H1 (cell line): ENCODE measurements around the gene CLPTM1L. TPM values are rescaled to one million over a fixed set of nuclear protein-coding genes. Genes with fewer than 3 reads are reported as not detected.

Experiments used
- CTCF ChIA-PET: fragments of 300-600 bp; sonication (Branson Sonifier 250); formaldehyde crosslinking; loops from one replicate; lab custom pipeline; 2021; ENCODE audit not compliant: partially characterized antibody; lab: Charles Lee
- POLR2A ChIA-PET: fragments of 300-600 bp; sonication (Branson Sonifier 250); formaldehyde crosslinking; loops from one replicate; lab custom pipeline; 2021; ENCODE audit warnings: inconsistent platforms; ENCODE audit not compliant: partially characterized antibody; lab: Charles Lee
- DNase-seq, 2 experiments: peaks; one replicate each; pipeline versions ENCODE4 v3.0.0 to v3.0.0-alpha.2; 2010 to 2022; ENCODE audit warnings: low spot score in 2 of 2, low read depth in 1 of 2, mixed read lengths in 1 of 2
- FAIRE-seq: peaks from 2 replicates; lab custom pipeline; 2011; peaks lifted over from hg19 to GRCh38; lab: Jason Lieb, UNC
- H2AFZ ChIP-seq: 2 replicates; pipeline ENCODE4 v1.8.1; 2012; ENCODE audit warnings: low read length, inconsistent platforms
- H2AK5ac ChIP-seq: 2 replicates; pipeline ENCODE4 v1.6.1; 2013; ENCODE audit warnings: low read depth, low read length
- H2BK120ac ChIP-seq: replicated peaks from 2 replicates; pipeline ENCODE3; 2013; ENCODE audit warnings: low read depth, low read length, inconsistent platforms
- H2BK12ac ChIP-seq: 2 replicates; pipeline ENCODE4 v1.6.1; 2013; ENCODE audit warnings: low read depth, low read length
- H2BK15ac ChIP-seq: 2 replicates; pipeline ENCODE4 v1.6.1; 2013; ENCODE audit warnings: low read length
- H2BK20ac ChIP-seq: 2 replicates; pipeline ENCODE4 v1.6.1; 2013; ENCODE audit warnings: low read length
- H2BK5ac ChIP-seq: 2 replicates; pipeline ENCODE4 v1.6.1; 2013; ENCODE audit warnings: low read depth, low read length
- H3K14ac ChIP-seq: 2 replicates; pipeline ENCODE4 v1.6.1; 2013; ENCODE audit warnings: inconsistent platforms; ENCODE audit not compliant: insufficient read length
- H3K18ac ChIP-seq: 2 replicates; pipeline ENCODE4 v1.6.1; 2013; ENCODE audit warnings: low read length; ENCODE audit errors: extremely low read depth
- H3K23ac ChIP-seq: 2 replicates; pipeline ENCODE4 v1.6.1; 2013; ENCODE audit warnings: inconsistent platforms; ENCODE audit not compliant: insufficient read length
- H3K23me2 ChIP-seq: 2 replicates; pipeline ENCODE4 v1.6.1; 2013; ENCODE audit warnings: low read depth, low read length
- H3K27ac ChIP-seq: 2 replicates; pipeline ENCODE4 v1.6.1; 2011; ENCODE audit warnings: low read depth, low read length, inconsistent platforms
- H3K27me3 ChIP-seq, 4 experiments: replicated peaks in 1 of 4; 1 replicate in 1 of 4; 2 replicates in 3 of 4; pipeline versions ENCODE4 v1.6.1 to v1.8.1; 2011 to 2013; ENCODE audit warnings: low read length in 3 of 4, mild to moderate bottlenecking in 3 of 4, inconsistent platforms in 2 of 4, mixed read lengths in 2 of 4, moderate library complexity in 1 of 4; ENCODE audit not compliant: control insufficient read depth in 3 of 4, insufficient read depth in 3 of 4; ENCODE audit errors: extremely low read depth in 1 of 4
- H3K36me3 ChIP-seq, 4 experiments: 2 replicates each; pipeline versions ENCODE4 v1.6.1 to v1.8.1; 2011 to 2013; ENCODE audit warnings: mild to moderate bottlenecking in 4 of 4, low read length in 3 of 4, moderate library complexity in 2 of 4, control low read depth in 1 of 4, inconsistent platforms in 1 of 4; ENCODE audit not compliant: insufficient read depth in 4 of 4, control insufficient read depth in 2 of 4
- H3K4ac ChIP-seq: replicated peaks from 2 replicates; pipeline ENCODE3; 2013; ENCODE audit warnings: low read length, low read depth, mixed read lengths, inconsistent platforms; ENCODE audit not compliant: insufficient read length
- H3K4me1 ChIP-seq, 4 experiments: replicated peaks in 1 of 4; 1 replicate in 1 of 4; 2 replicates in 3 of 4; pipeline versions ENCODE4 v1.6.1 to v1.8.1; 2011 to 2013; ENCODE audit warnings: low read length in 3 of 4, inconsistent platforms in 2 of 4, mixed read lengths in 1 of 4; ENCODE audit not compliant: insufficient read depth in 4 of 4, control insufficient read depth in 3 of 4
- H3K4me2 ChIP-seq, 2 experiments: 2 replicates each; pipeline versions ENCODE4 v1.6.1 to v1.8.1; 2011 to 2013; ENCODE audit warnings: low read depth in 2 of 2, low read length in 2 of 2, control low read depth in 1 of 2, inconsistent platforms in 1 of 2, mild to moderate bottlenecking in 1 of 2; ENCODE audit not compliant: insufficient read depth in 1 of 2
- H3K4me3 ChIP-seq, 4 experiments: fragments of 200-600, 300-600 bp in 1 of 4; sonication (generic), shearing (Covaris generic), sonication (Bioruptor Twin) in 1 of 4; 2 replicates each; pipeline versions ENCODE4 v1.5.1 to v1.8.1; 2011 to 2016; ENCODE audit warnings: low read length in 4 of 4, low read depth in 3 of 4, control low read depth in 2 of 4, inconsistent platforms in 2 of 4, mild to moderate bottlenecking in 2 of 4, mixed read lengths in 1 of 4, moderate library complexity in 1 of 4; ENCODE audit not compliant: insufficient read depth in 2 of 4; ENCODE audit errors: extremely low read depth in 1 of 4
- H3K56ac ChIP-seq: replicated peaks from 2 replicates; pipeline ENCODE3; 2013; ENCODE audit warnings: low read depth, mild to moderate bottlenecking, mixed read lengths, low read length, inconsistent platforms; ENCODE audit not compliant: insufficient read length
- H3K79me1 ChIP-seq: 2 replicates; pipeline ENCODE4 v1.6.1; 2013; ENCODE audit warnings: low read depth, low read length, control low read depth
- H3K79me2 ChIP-seq, 2 experiments: 2 replicates each; pipeline versions ENCODE4 v1.6.1 to v1.8.1; 2012 to 2013; ENCODE audit warnings: low read length in 2 of 2, mild to moderate bottlenecking in 2 of 2, inconsistent platforms in 1 of 2; ENCODE audit not compliant: insufficient read depth in 2 of 2, control insufficient read depth in 1 of 2
- H3K9ac ChIP-seq, 4 experiments: replicated peaks in 1 of 4; 1 replicate in 1 of 4; 2 replicates in 3 of 4; pipeline versions ENCODE4 v1.6.1 to v1.8.1; 2011 to 2013; ENCODE audit warnings: low read depth in 3 of 4, low read length in 3 of 4, control low read depth in 2 of 4, mild to moderate bottlenecking in 2 of 4, moderate library complexity in 2 of 4, inconsistent platforms in 1 of 4; ENCODE audit errors: extremely low read depth in 1 of 4
- H3K9me3 ChIP-seq, 2 experiments: 2 replicates each; pipeline versions ENCODE4 v1.6.1 to v1.8.1; 2012 to 2013; ENCODE audit warnings: mild to moderate bottlenecking in 2 of 2, moderate library complexity in 2 of 2, control low read depth in 1 of 2, inconsistent platforms in 1 of 2, low read depth in 1 of 2, low read length in 1 of 2, mixed read lengths in 1 of 2; ENCODE audit not compliant: insufficient read depth in 2 of 2
- H4K20me1 ChIP-seq, 2 experiments: replicated peaks in 1 of 2; 2 replicates each; pipeline versions ENCODE3 to v1.8.1; 2011 to 2013; ENCODE audit warnings: inconsistent platforms in 2 of 2, low read length in 2 of 2, mild to moderate bottlenecking in 1 of 2; ENCODE audit not compliant: insufficient read depth in 2 of 2, control insufficient read depth in 1 of 2
- H4K5ac ChIP-seq: 2 replicates; pipeline ENCODE4 v1.6.1; 2013; ENCODE audit warnings: low read length, low read depth, mixed read lengths, inconsistent platforms; ENCODE audit not compliant: insufficient read length
- H4K8ac ChIP-seq: 2 replicates; pipeline ENCODE4 v1.8.0; 2013; ENCODE audit warnings: mild to moderate bottlenecking, moderate library complexity, low read length, inconsistent platforms; ENCODE audit not compliant: insufficient read depth; ENCODE audit errors: extremely low read depth
- H4K91ac ChIP-seq: replicated peaks from 2 replicates; pipeline ENCODE3; 2013; ENCODE audit warnings: low read length, mixed read lengths, inconsistent platforms; ENCODE audit not compliant: insufficient read length
- ATF3 ChIP-seq: IDR thresholded peaks from 2 replicates; pipeline ENCODE4 v1.6.1; 2011; ENCODE audit warnings: low read depth, mild to moderate bottlenecking, low read length; ENCODE audit not compliant: insufficient read depth
- NANOG ChIP-seq: IDR thresholded peaks from 2 replicates; pipeline ENCODE4 v1.6.1; 2011; ENCODE audit warnings: low read length, low read depth, mild to moderate bottlenecking, inconsistent platforms; ENCODE audit not compliant: insufficient read depth, poor library complexity, severe bottlenecking
- NRF1 ChIP-seq: IDR thresholded peaks from 2 replicates; pipeline ENCODE4 v1.6.1; 2011; ENCODE audit warnings: mild to moderate bottlenecking, low read depth, low read length, improper control_type of control experiment
- RAD21 ChIP-seq, 2 experiments: IDR thresholded peaks in 1 of 2; conservative IDR thresholded peaks in 1 of 2; 2 replicates each; pipeline ENCODE4 v1.6.1; 2011; ENCODE audit warnings: low read depth in 2 of 2, low read length in 2 of 2, improper control_type of control experiment in 1 of 2, inconsistent platforms in 1 of 2, mild to moderate bottlenecking in 1 of 2, moderate library complexity in 1 of 2
- TEAD4 ChIP-seq: IDR thresholded peaks from 2 replicates; pipeline ENCODE4 v1.6.1; 2012; ENCODE audit warnings: low read depth, low read length, inconsistent platforms, mixed read lengths
- WGBS, 2 experiments: shearing (Covaris generic) in 1 of 2; methylation state at CpG; one replicate each; pipeline versions ENCODE4 v1.1.6 to v1.1.7; 2013 to 2015; ENCODE audit warnings: low lambda C conversion rate in 2 of 2, mixed read lengths in 2 of 2, inconsistent platforms in 1 of 2, low coverage in 1 of 2, missing lambda C conversion rate in 1 of 2; ENCODE audit not compliant: insufficient replicate concordance in 2 of 2, insufficient coverage in 1 of 2, insufficient read length in 1 of 2; ENCODE audit errors: extremely low coverage in 1 of 2, missing lambda C conversion rate in 1 of 2; 5-methylcytosine and 5-hydroxymethylcytosine counted together
- polyA plus RNA-seq, 7 experiments: library from polyadenylated mRNA; depleted of rRNA in 3 of 7; stranded (reverse) in 5 of 7; unstranded in 2 of 7; fragments of >200 nt in 5 of 7; fragments of 200-250 nt in 2 of 7; gene quantifications; 1 replicate in 5 of 7; 2 replicates in 1 of 7; 4 replicates in 1 of 7; pipeline versions ENCODE4 v1.2.1 to v1.2.3, GENCODE V29; 2011 to 2013; ENCODE audit warnings: missing spikeins in 2 of 7, mixed read lengths in 2 of 7
- total RNA-seq: library from RNA; stranded (reverse); fragmentation: NEBNext Ultra II Directional; extraction: Animal tissue kit (Norgen Biotek cat#: 25700); gene quantifications from 2 replicates; pipeline ENCODE4 v1.2.1, GENCODE V29; 2021

CLPTM1L gene
- total and polyA plus RNA-seq, 2 of the 8 experiments (the other 6 are each of a cell fraction or from before 2014, with no cell fraction given): 102 to 119 TPM

GRCh38 chr5:1337489-1338195, 7.3 kb downstream of the CLPTM1L start:
- no peak overlapping the region for H2AFZ ChIP-seq
- H3K14ac ChIP-seq: no peak overlapping the region
- no peaks in the 10 kb centered on the region for H3K79me2 ChIP-seq
- peaks cover 39 to 74% (median 61%) of the 10 kb centered on the region in 4 experiments for H3K36me3 ChIP-seq
- TF ChIP-seq ATF3: no peak
- no peak for TF ChIP-seq RAD21 (IDR thresholded peaks at IDR 0.05 in 1 of 2, conservative IDR thresholded peaks at IDR 0.05 in 1 of 2; ENCODE audit: low read depth in 2 of 2, low read length in 2 of 2)
- no peak for TF ChIP-seq TEAD4
- no peak for TF ChIP-seq NANOG
- TF ChIP-seq NRF1: no peak
- FAIRE-seq: no peak
- no peak overlapping the region for H4K91ac ChIP-seq
- no peak overlapping the region for H3K4ac ChIP-seq
- H2BK12ac ChIP-seq: no peak overlapping the region
- H2BK120ac ChIP-seq: no peak overlapping the region
- no peaks in the 10 kb centered on the region for H3K27me3 ChIP-seq
- H3K4me2 ChIP-seq: no peak overlapping the region
- H3K79me1 ChIP-seq: peaks cover 7% of the 10 kb centered on the region; the same call in 1 of the 2 replicates
- no peak overlapping the region for H4K5ac ChIP-seq
- H3K4me1 ChIP-seq: no peaks in the 10 kb centered on the region
- H3K18ac ChIP-seq: no peak overlapping the region
- H3K23me2 ChIP-seq: no peaks in the 10 kb centered on the region
- 89% methylated on average over 22 of the region's 22 CpGs; no CpG with 5 or more reads in 1 of the 2 experiments for WGBS, 2 experiments
- H3K9me3 ChIP-seq: no peaks in the 10 kb centered on the region
- H2AK5ac ChIP-seq: no peak overlapping the region
- H3K9ac ChIP-seq: no peak overlapping the region
- ChIA-PET CTCF (interaction anchor here (0.5 to 1.0 kb wide), 3 partner anchors 53 to 1410 kb away, joined by 3 read pairs; no protein-coding TSS in a partner anchor), POLR2A (interaction anchor here (0.7 to 1.1 kb wide), 2 partner anchors 12 to 49 kb away, joined by 3 read pairs; no protein-coding TSS in a partner anchor)
- H3K56ac ChIP-seq: no peak overlapping the region
- no peak overlapping the region for H4K8ac ChIP-seq
- peaks cover 12 to 27% of the 10 kb centered on the region in 2 experiments for H4K20me1 ChIP-seq
- no peak overlapping the region for H2BK15ac ChIP-seq
- no peak for DNase-seq
- H3K4me3 ChIP-seq: no peak overlapping the region
- H2BK20ac ChIP-seq: no peak overlapping the region
- H3K23ac ChIP-seq: no peak overlapping the region
- H3K27ac ChIP-seq: no peak overlapping the region
- no peak overlapping the region for H2BK5ac ChIP-seq
